RWPE2 (cell line): ENCODE results near the gene GREB1.

Source experiments
- ATAC-seq: fragments of 200-7000 bp; cut with Tn5 transposase; 3 replicates; pipeline ENCODE4 v1.9.1; 2021; ENCODE audit warnings: low read depth
- DNase-seq: peaks from one replicate; pipeline ENCODE4 v3.0.0-alpha.2; 2020; ENCODE audit warnings: low spot score
- H3K27ac ChIP-seq: fragments of 450-650 bp; 2 replicates; pipeline ENCODE4 v1.5.1; 2017; ENCODE audit warnings: mild to moderate bottlenecking; ENCODE audit not compliant: poor library complexity, severe bottlenecking
- H3K27me3 ChIP-seq: fragments of 250-450 bp; sonication (Bioruptor Pico); 2 replicates; pipeline ENCODE4 v1.5.1; 2021; ENCODE audit warnings: mild to moderate bottlenecking, moderate library complexity; ENCODE audit not compliant: insufficient read depth, poor library complexity, severe bottlenecking
- H3K36me3 ChIP-seq: fragments of 250-450 bp; sonication (Bioruptor Pico); 2 replicates; pipeline ENCODE4 v1.5.1; 2020; ENCODE audit warnings: low read depth, mild to moderate bottlenecking, moderate library complexity
- H3K4me1 ChIP-seq: fragments of 250-450 bp; sonication (Bioruptor Pico); 2 replicates; pipeline ENCODE4 v1.5.1; 2021; ENCODE audit warnings: mild to moderate bottlenecking, moderate library complexity; ENCODE audit not compliant: insufficient read depth, poor library complexity, severe bottlenecking
- H3K4me3 ChIP-seq: fragments of 250-450 bp; sonication (Bioruptor Pico); 2 replicates; pipeline ENCODE4 v1.5.1; 2021; ENCODE audit warnings: mild to moderate bottlenecking, moderate library complexity; ENCODE audit not compliant: severe bottlenecking
- H3K9me3 ChIP-seq: fragments of 250-450 bp; sonication (Bioruptor Pico); 2 replicates; pipeline ENCODE4 v1.5.1; 2021; ENCODE audit warnings: mild to moderate bottlenecking, moderate library complexity; ENCODE audit not compliant: severe bottlenecking
- TF ChIP-seq, protein P1 (sequence below): fragments of 450-650 bp; IDR thresholded peaks from one replicate; pipeline ENCODE4 v1.5.1; 2017; ENCODE audit warnings: mild to moderate bottlenecking, moderate library complexity; ENCODE audit not compliant: poor library complexity, severe bottlenecking

Gene GREB1

DNA sequence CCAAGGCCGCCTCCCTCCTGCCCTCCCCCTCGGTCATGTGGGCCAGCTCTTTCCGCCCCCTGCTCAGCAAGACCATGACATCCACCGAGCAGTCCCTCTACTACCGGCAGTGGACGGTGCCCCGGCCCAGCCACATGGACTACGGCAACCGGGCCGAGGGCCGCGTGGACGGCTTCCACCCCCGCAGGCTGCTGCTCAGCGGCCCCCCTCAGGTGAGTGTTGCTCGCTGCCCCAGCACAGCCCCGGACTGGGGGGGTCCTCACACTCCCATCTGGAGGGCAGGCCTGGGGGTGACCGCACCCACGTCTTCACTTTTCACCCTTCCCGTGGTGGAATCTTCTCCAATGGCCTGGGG lies 84.8 kb downstream of the GREB1 start:
- DNase-seq = no peak
- Histone ChIP-seq H3K4me1 (no peaks in the 10 kb centered on the region), H3K27me3 (no peaks in the 10 kb centered on the region), H3K4me3 (no peak overlapping the region), H3K27ac (no peak overlapping the region), H3K36me3 (no peaks in the 10 kb centered on the region), H3K9me3 (no peaks in the 10 kb centered on the region)
- TF ChIP-seq, protein P1, sequence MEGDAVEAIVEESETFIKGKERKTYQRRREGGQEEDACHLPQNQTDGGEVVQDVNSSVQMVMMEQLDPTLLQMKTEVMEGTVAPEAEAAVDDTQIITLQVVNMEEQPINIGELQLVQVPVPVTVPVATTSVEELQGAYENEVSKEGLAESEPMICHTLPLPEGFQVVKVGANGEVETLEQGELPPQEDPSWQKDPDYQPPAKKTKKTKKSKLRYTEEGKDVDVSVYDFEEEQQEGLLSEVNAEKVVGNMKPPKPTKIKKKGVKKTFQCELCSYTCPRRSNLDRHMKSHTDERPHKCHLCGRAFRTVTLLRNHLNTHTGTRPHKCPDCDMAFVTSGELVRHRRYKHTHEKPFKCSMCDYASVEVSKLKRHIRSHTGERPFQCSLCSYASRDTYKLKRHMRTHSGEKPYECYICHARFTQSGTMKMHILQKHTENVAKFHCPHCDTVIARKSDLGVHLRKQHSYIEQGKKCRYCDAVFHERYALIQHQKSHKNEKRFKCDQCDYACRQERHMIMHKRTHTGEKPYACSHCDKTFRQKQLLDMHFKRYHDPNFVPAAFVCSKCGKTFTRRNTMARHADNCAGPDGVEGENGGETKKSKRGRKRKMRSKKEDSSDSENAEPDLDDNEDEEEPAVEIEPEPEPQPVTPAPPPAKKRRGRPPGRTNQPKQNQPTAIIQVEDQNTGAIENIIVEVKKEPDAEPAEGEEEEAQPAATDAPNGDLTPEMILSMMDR = no peak
- no peak for ATAC-seq

DNA sequence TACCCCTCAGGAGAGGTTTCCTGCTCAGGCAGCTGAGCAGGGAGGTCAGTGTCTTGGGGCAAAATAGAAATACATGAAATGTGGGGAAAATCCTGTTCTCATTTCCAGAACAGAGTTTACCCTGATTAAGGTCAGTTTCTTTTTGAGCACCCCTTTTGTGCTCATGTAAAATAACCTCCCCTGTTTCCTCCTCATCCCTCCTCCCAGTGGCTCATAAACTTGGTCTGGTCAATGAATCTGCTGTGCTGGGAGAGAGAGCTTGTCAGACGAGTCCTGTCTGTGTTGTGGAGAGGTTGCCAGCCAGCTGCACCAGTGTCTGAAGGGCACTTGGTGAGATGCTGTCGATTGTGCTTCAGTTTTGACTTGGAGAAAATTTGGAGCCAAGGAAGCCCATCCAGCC lies 87.6 kb downstream of the GREB1 start:
- Histone ChIP-seq H3K4me3 (no peak overlapping the region), H3K4me1 (no peaks in the 10 kb centered on the region), H3K27me3 (no peaks in the 10 kb centered on the region), H3K36me3 (no peaks in the 10 kb centered on the region), H3K27ac (no peak overlapping the region), H3K9me3 (no peaks in the 10 kb centered on the region)
- DNase-seq = no peak
- ATAC-seq = no peak
- TF ChIP-seq, protein P1 = no peak

DNA sequence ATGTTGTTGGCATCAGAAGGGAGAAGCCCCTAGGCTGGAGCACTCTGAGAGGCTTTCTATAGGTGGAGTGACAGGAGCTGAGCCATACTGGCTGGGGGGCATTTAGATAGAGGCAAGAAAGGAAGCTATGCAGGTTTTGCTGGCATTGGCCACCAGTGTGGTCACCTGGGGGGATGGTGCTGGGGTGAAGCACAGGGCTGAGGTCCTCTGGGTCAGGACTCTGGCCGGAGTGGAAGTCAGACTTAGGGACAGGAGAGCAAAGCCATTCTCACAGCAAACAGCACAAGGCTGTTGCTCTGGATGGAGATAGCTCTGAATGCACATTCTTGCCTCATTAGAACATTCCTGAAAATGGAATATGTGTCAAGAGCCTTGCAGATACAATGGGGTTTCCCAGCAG lies 88.8 kb downstream of the GREB1 start:
- TF ChIP-seq, protein P1 = no peak
- Histone ChIP-seq H3K4me3 (no peak overlapping the region), H3K27ac (no peak overlapping the region), H3K4me1 (no peaks in the 10 kb centered on the region), H3K9me3 (no peaks in the 10 kb centered on the region), H3K27me3 (no peaks in the 10 kb centered on the region), H3K36me3 (no peaks in the 10 kb centered on the region)
- ATAC-seq = no peak
- no peak for DNase-seq

DNA sequence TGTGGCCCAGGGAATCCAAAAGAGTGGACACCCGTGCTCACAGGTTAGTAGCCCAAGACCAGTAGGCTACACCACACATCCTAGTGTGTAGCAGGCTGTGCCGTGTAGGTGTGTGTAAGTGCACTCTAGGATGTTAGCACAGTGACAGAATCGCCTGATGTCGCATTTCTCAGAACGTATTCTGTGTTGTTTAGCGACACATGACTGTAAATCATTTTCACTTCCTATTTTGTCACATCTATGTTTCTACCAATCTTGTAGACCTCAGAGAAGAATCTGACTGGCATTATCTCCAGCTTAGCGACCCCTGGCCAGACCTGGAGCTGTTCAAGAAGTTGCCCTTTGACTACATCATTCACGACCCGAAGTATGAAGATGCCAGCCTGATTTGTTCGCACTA lies 91.0 kb downstream of the GREB1 start:
- ATAC-seq (no peak), DNase-seq (no peak)
- no peaks in the 10 kb centered on the region for H3K4me1 ChIP-seq
- no peaks in the 10 kb centered on the region for H3K9me3 ChIP-seq
- no peak overlapping the region for H3K4me3 ChIP-seq
- no peak overlapping the region for H3K27ac ChIP-seq
- TF ChIP-seq, protein P1 = no peak
- H3K27me3 ChIP-seq = no peaks in the 10 kb centered on the region
- H3K36me3 ChIP-seq = no peaks in the 10 kb centered on the region

DNA sequence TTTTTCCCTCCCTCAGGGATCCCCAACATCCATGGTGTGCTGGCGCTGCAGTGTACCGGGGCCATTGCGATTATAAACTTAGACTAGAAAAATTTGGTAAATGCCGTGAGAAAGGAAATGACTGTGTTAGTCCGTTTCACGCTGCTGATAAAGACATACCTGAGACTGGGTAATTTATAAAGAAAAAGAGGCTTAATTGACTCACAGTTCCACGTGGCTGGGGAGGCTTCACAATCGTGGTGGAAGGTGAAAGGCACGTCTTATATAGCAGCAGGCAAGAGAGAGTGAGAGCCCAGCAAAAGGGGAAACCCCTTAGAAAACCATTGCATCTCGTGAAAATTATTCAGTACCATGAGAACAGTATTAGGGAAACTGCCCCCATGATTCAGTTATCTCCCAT lies 91.8 kb downstream of the GREB1 start:
- Histone ChIP-seq H3K9me3 (no peaks in the 10 kb centered on the region), H3K27me3 (no peaks in the 10 kb centered on the region), H3K4me3 (no peak overlapping the region), H3K4me1 (no peaks in the 10 kb centered on the region), H3K36me3 (no peaks in the 10 kb centered on the region), H3K27ac (no peak overlapping the region)
- ATAC-seq (no peak), DNase-seq (no peak)
- TF ChIP-seq, protein P1 = no peak
